ENCODE measurements around the gene EIF4G3.
"Not testable (repeated sequence)": the region's sequence is repeated elsewhere in the genome, so short reads cannot be mapped to it uniquely, and the experiment has no call there.

- not testable (repeated sequence) for TF ChIP-seq POLR2A (IDR thresholded peaks at IDR 0.05)
- TF ChIP-seq, protein P1, sequence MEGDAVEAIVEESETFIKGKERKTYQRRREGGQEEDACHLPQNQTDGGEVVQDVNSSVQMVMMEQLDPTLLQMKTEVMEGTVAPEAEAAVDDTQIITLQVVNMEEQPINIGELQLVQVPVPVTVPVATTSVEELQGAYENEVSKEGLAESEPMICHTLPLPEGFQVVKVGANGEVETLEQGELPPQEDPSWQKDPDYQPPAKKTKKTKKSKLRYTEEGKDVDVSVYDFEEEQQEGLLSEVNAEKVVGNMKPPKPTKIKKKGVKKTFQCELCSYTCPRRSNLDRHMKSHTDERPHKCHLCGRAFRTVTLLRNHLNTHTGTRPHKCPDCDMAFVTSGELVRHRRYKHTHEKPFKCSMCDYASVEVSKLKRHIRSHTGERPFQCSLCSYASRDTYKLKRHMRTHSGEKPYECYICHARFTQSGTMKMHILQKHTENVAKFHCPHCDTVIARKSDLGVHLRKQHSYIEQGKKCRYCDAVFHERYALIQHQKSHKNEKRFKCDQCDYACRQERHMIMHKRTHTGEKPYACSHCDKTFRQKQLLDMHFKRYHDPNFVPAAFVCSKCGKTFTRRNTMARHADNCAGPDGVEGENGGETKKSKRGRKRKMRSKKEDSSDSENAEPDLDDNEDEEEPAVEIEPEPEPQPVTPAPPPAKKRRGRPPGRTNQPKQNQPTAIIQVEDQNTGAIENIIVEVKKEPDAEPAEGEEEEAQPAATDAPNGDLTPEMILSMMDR (IDR thresholded peaks at IDR 0.05) = not testable (repeated sequence)
These were observed 152.4 kb downstream of the EIF4G3 start for GRCh38 chr1:21024136-21024896.
